GM19397 (cell line): ENCODE measurements around the gene PPIL1.
A peak's percentile ranks its signal among the peaks of the same experiment; 100 is the strongest.

Source experiments
- ATAC-seq: cut with Tn5 transposase; IDR thresholded peaks from one replicate; pipeline ENCODE4 v1.9.1; 2021; ENCODE audit warnings: mild to moderate bottlenecking, moderate library complexity; ENCODE audit not compliant: unreplicated experiment

Gene PPIL1

GRCh38 chr6:36888654-36889481 lies 14.3 kb upstream of the PPIL1 start:
- ATAC-seq = no peak

- no peak for ATAC-seq
Measured at GRCh38 chr6:36888115-36888643, 13.6 kb upstream of the PPIL1 start.

- ATAC-seq = no peak
Measured at GRCh38 chr6:36886950-36887618, 12.5 kb upstream of the PPIL1 start.

GRCh38 chr6:36885461-36886401 lies 11.1 kb upstream of the PPIL1 start, which contains the start of gene C6orf89:
TSS of gene C6orf89 (plus strand) at chr6:36885952. CDS start at chr6:36899445, 13,493 bp downstream.
- ATAC-seq = peak; percentile 97

- ATAC-seq = no peak
Measured at GRCh38 chr6:36884610-36885009, 10.0 kb upstream of the PPIL1 start.

- ATAC-seq = no peak
Measured at GRCh38 chr6:36875250-36875633, 639 bp upstream of the PPIL1 start.

- ATAC-seq = no peak
Measured at GRCh38 chr6:36873612-36874442, 776 bp downstream of the PPIL1 start.

GRCh38 chr6:36873115-36873514 lies 1.5 kb downstream of the PPIL1 start:
- no peak for ATAC-seq

GRCh38 chr6:36871686-36872085 lies 2.9 kb downstream of the PPIL1 start:
- no peak for ATAC-seq

- no peak for ATAC-seq
Measured at GRCh38 chr6:36867471-36868224, 7.0 kb downstream of the PPIL1 start.

- no peak for ATAC-seq
Measured at GRCh38 chr6:36865835-36866234, 8.8 kb downstream of the PPIL1 start.

GRCh38 chr6:36863670-36864540 lies 10.7 kb downstream of the PPIL1 start:
- ATAC-seq = no peak

GRCh38 chr6:36862848-36863382 lies 11.7 kb downstream of the PPIL1 start:
- no peak for ATAC-seq

GRCh38 chr6:36862164-36862847 lies 12.3 kb downstream of the PPIL1 start:
- ATAC-seq = no peak

- no peak for ATAC-seq
Measured at GRCh38 chr6:36860126-36860525, 14.5 kb downstream of the PPIL1 start.

- no peak for ATAC-seq
Measured at GRCh38 chr6:36858407-36858981, 16.1 kb downstream of the PPIL1 start.

GRCh38 chr6:36857325-36857724 lies 17.3 kb downstream of the PPIL1 start:
- no peak for ATAC-seq
